ENCODE data around the gene ESPN. TPM values are rescaled to one million over a fixed set of nuclear protein-coding genes. Genes with fewer than 3 reads are reported as not detected.

ESPN gene
- total and polyA plus RNA-seq, 4 donors, result 0.66 to 7.4 (median 3.3) TPM

GRCh38 chr1:6507461-6507911, 82.9 kb downstream of the ESPN start:
- no peaks in the 10 kb centered on the region for H3K9me3 ChIP-seq (ENCODE audit: control insufficient read depth, insufficient read depth, low read length)
- 62% methylated on average over 12 of the region's 12 CpGs for WGBS (ENCODE audit: insufficient coverage)
- no peak overlapping the region for H3K4me3 ChIP-seq (ENCODE audit: low read depth, low read length)
- H3K27ac ChIP-seq (ENCODE audit: low read depth, low read length), result no peak overlapping the region
- peak in 2 of 6 donors; percentile 43 to 75 for DNase-seq (ENCODE audit: low read depth in 4 of 6, low spot score in 6 of 6)
- no peaks in the 10 kb centered on the region for H3K27me3 ChIP-seq (ENCODE audit: control insufficient read depth, insufficient read depth, low read length)
- peaks cover 86% of the 10 kb centered on the region for H3K4me1 ChIP-seq (ENCODE audit: control insufficient read depth, insufficient read depth, low read length)
- H3K36me3 ChIP-seq (ENCODE audit: control insufficient read depth, insufficient read depth, low read length), result peaks cover 24% of the 10 kb centered on the region

DNA sequence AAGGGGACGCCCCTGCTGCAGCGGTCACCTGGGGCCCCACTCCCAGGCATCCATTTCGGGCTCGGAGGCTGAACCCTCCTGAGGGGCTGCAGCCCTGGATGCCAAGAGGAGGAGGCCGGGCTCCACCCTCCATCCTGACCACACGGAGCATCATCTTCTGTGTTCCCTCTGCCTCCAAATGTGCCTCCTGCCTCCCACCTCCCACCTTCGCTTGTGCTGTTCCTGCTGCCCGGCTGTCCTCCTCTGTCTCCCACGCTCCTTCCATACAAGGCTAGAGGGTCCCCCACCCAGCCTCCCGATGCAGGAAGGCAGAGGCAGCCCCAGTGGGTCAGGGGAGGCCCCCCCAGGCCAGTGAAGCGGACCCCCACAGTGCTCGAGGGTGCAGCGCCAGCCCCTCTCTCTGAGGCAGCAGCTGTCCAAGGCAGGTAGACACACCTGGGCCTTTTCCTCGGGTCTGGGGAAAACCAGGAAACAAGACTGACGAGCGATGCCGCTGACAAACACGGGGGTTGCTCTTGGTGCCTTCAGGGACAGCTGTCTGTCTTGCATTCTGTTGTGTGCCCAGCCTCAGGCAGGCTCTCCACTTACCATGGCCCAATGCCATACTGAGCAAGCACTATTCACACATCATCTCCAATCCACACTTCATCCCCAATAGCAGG, 83.7 kb downstream of the ESPN start:
- 70% methylated on average over 18 of the region's 18 CpGs for WGBS (ENCODE audit: insufficient coverage)
- no peaks in the 10 kb centered on the region for H3K27me3 ChIP-seq (ENCODE audit: control insufficient read depth, insufficient read depth, low read length)
- DNase-seq (ENCODE audit: low read depth in 4 of 6, low spot score in 6 of 6), result peak in 1 of 6 donors; percentile 9
- no peaks in the 10 kb centered on the region for H3K9me3 ChIP-seq (ENCODE audit: control insufficient read depth, insufficient read depth, low read length)
- H3K4me1 ChIP-seq (ENCODE audit: control insufficient read depth, insufficient read depth, low read length), result peaks cover 87% of the 10 kb centered on the region
- H3K4me3 ChIP-seq (ENCODE audit: low read depth, low read length), result no peak overlapping the region
- peaks cover 24% of the 10 kb centered on the region for H3K36me3 ChIP-seq (ENCODE audit: control insufficient read depth, insufficient read depth, low read length)
- H3K27ac ChIP-seq (ENCODE audit: low read depth, low read length), result no peak overlapping the region

DNA sequence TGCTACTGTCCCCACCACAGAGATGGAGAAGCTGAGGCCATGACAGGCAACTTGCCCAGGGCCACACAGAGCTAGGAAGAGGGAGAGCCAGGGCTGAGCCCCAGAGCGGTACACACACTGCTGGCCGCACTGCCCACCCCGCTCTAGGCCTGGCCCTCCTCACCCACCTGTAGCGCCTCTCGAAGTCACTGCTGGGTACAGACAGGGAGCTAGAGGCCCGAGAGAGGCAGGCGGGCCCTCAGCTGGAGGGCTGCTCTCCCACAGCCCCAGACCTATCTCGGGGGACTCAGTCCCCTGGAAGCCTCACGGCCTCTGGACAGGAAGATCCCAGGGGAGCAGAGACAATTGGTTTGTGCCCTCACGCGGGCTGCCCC, 84.2 kb downstream of the ESPN start:
- DNase-seq (ENCODE audit: low read depth in 4 of 6, low spot score in 6 of 6), result no peak
- 87% methylated on average over 11 of the region's 11 CpGs for WGBS (ENCODE audit: insufficient coverage)
- no peak overlapping the region for H3K4me3 ChIP-seq (ENCODE audit: low read depth, low read length)
- H3K27me3 ChIP-seq (ENCODE audit: control insufficient read depth, insufficient read depth, low read length), result no peaks in the 10 kb centered on the region
- peaks cover 92% of the 10 kb centered on the region for H3K4me1 ChIP-seq (ENCODE audit: control insufficient read depth, insufficient read depth, low read length)
- peaks cover 24% of the 10 kb centered on the region for H3K36me3 ChIP-seq (ENCODE audit: control insufficient read depth, insufficient read depth, low read length)
- H3K27ac ChIP-seq (ENCODE audit: low read depth, low read length), result no peak overlapping the region
- H3K9me3 ChIP-seq (ENCODE audit: control insufficient read depth, insufficient read depth, low read length), result no peaks in the 10 kb centered on the region

GRCh38 chr1:6509220-6509918, 84.8 kb downstream of the ESPN start:
- no peaks in the 10 kb centered on the region for H3K9me3 ChIP-seq (ENCODE audit: control insufficient read depth, insufficient read depth, low read length)

DNA sequence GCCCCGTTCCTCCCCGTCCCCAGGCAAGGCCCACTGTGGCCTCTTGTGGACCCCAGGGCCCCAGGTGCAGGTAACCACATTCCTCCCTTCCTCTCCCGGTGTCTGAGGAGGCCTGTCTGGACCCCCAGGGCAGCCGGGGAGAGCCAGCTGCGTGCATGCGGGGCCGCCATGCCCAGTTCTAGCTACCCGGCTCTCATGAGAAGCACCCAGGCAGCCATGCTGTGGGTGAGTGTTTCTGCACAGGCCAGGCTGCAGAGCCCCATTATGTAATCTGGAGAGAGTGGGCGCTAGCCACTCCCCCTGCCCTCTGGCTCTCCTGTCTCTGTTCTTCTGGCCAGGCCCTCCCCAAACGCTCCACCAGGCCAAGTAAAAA, 85.3 kb downstream of the ESPN start:
- 70% methylated on average over 5 of the region's 10 CpGs for WGBS (ENCODE audit: insufficient coverage)
- DNase-seq (ENCODE audit: low read depth in 4 of 6, low spot score in 6 of 6), result no peak
- Histone ChIP-seq H3K27ac (ENCODE audit: low read depth, low read length) (no peak overlapping the region), H3K27me3 (ENCODE audit: control insufficient read depth, insufficient read depth, low read length) (no peaks in the 10 kb centered on the region), H3K36me3 (ENCODE audit: control insufficient read depth, insufficient read depth, low read length) (peaks cover 23% of the 10 kb centered on the region), H3K4me3 (ENCODE audit: low read depth, low read length) (no peak overlapping the region), H3K9me3 (ENCODE audit: control insufficient read depth, insufficient read depth, low read length) (no peaks in the 10 kb centered on the region), H3K4me1 (ENCODE audit: control insufficient read depth, insufficient read depth, low read length) (peaks cover 92% of the 10 kb centered on the region)

More at GRCh38 chr1:6509220-6509918, 84.8 kb downstream of the ESPN start:
- H3K27ac ChIP-seq (ENCODE audit: low read depth, low read length), result no peak overlapping the region
- H3K4me3 ChIP-seq (ENCODE audit: low read depth, low read length), result no peak overlapping the region
- peaks cover 96% of the 10 kb centered on the region for H3K4me1 ChIP-seq (ENCODE audit: control insufficient read depth, insufficient read depth, low read length)
- peaks cover 24% of the 10 kb centered on the region for H3K36me3 ChIP-seq (ENCODE audit: control insufficient read depth, insufficient read depth, low read length)
- DNase-seq (ENCODE audit: low read depth in 4 of 6, low spot score in 6 of 6), result peak in 1 of 6 donors; percentile 27
- H3K27me3 ChIP-seq (ENCODE audit: control insufficient read depth, insufficient read depth, low read length), result no peaks in the 10 kb centered on the region
- WGBS (ENCODE audit: insufficient coverage), result 64% methylated on average over 13 of the region's 20 CpGs

- WGBS (ENCODE audit: insufficient coverage), result 100% methylated on average over 2 of the region's 6 CpGs
- H3K36me3 ChIP-seq (ENCODE audit: control insufficient read depth, insufficient read depth, low read length), result peaks cover 20% of the 10 kb centered on the region
- no peak overlapping the region for H3K27ac ChIP-seq (ENCODE audit: low read depth, low read length)
- DNase-seq (ENCODE audit: low read depth in 4 of 6, low spot score in 6 of 6), result no peak
- H3K27me3 ChIP-seq (ENCODE audit: control insufficient read depth, insufficient read depth, low read length), result no peaks in the 10 kb centered on the region
- H3K4me3 ChIP-seq (ENCODE audit: low read depth, low read length), result no peak overlapping the region
- H3K9me3 ChIP-seq (ENCODE audit: control insufficient read depth, insufficient read depth, low read length), result no peaks in the 10 kb centered on the region
- H3K4me1 ChIP-seq (ENCODE audit: control insufficient read depth, insufficient read depth, low read length), result peaks cover 86% of the 10 kb centered on the region
Observed at GRCh38 chr1:6510493-6510892, 85.9 kb downstream of the ESPN start.

Small RNA genes lying within 50 kb of the gene (small RNA-seq; reads per million reads assigned to genes)
- not detected for gene MIR4252 (ENCODE audit: low replicate concordance)

Other genes with a start within 250 kb of the ESPN start
- gene CHD5, start 244.5 kb upstream of the ESPN start, total RNA-seq, result 10 to 100 TPM in 1 of 2 donors, 1 to 10 TPM in 1; 9.9 to 22.0 TPM
- gene CHD5, start 244.5 kb upstream of the ESPN start, polyA plus RNA-seq (ENCODE audit: insufficient read length in 2 of 2), result 10 to 100 TPM; 46.9 to 51.1 TPM
- gene RPL22, start 225.2 kb upstream of the ESPN start, total RNA-seq, result 100 to 1,000 TPM; 171 to 312 TPM
- 100 to 1,000 TPM; 322 to 337 TPM for gene RPL22, start 225.2 kb upstream of the ESPN start, polyA plus RNA-seq (ENCODE audit: insufficient read length in 2 of 2)
- gene RNF207, start 218.7 kb upstream of the ESPN start, total RNA-seq, result 10 to 100 TPM; 12.4 to 13.4 TPM
- gene RNF207, start 218.7 kb upstream of the ESPN start, polyA plus RNA-seq (ENCODE audit: insufficient read length in 2 of 2), result 10 to 100 TPM; 11.4 to 32.2 TPM
- gene ICMT, start 188.8 kb upstream of the ESPN start, total RNA-seq, result 10 to 100 TPM; 48.8 to 55.7 TPM
- 10 to 100 TPM; 40.6 to 41.1 TPM for gene ICMT, start 188.8 kb upstream of the ESPN start, polyA plus RNA-seq (ENCODE audit: insufficient read length in 2 of 2)
- not detected for gene HES3, start 180.6 kb upstream of the ESPN start, total RNA-seq
- 1 to 10 TPM; 1.8 to 3.2 TPM for gene HES3, start 180.6 kb upstream of the ESPN start, polyA plus RNA-seq (ENCODE audit: insufficient read length in 2 of 2)
- gene GPR153, start 163.7 kb upstream of the ESPN start, total RNA-seq, result 10 to 100 TPM in 1 of 2 donors, 1 to 10 TPM in 1; 9.3 to 12.8 TPM
- gene GPR153, start 163.7 kb upstream of the ESPN start, polyA plus RNA-seq (ENCODE audit: insufficient read length in 2 of 2), result 10 to 100 TPM; 42.4 to 49.5 TPM
- gene ACOT7, start 31.0 kb upstream of the ESPN start, total RNA-seq, result 10 to 100 TPM; 31.8 to 60.2 TPM
- gene ACOT7, start 31.0 kb upstream of the ESPN start, polyA plus RNA-seq (ENCODE audit: insufficient read length in 2 of 2), result 100 to 1,000 TPM; 195 to 198 TPM
- gene HES2, start 4.9 kb upstream of the ESPN start, total RNA-seq, result under 1 TPM in 1 of 2 donors, not detected in 1; 0.72 TPM
- under 1 TPM; 0.19 to 0.38 TPM for gene HES2, start 4.9 kb upstream of the ESPN start, polyA plus RNA-seq (ENCODE audit: insufficient read length in 2 of 2)
- gene TNFRSF25, start 41.4 kb downstream of the ESPN start, total RNA-seq, result 10 to 100 TPM in 1 of 2 donors, 1 to 10 TPM in 1; 9.5 to 16.6 TPM
- gene TNFRSF25, start 41.4 kb downstream of the ESPN start, polyA plus RNA-seq (ENCODE audit: insufficient read length in 2 of 2), result 10 to 100 TPM; 26.1 to 37.5 TPM
- 10 to 100 TPM; 12.9 to 19.6 TPM for gene PLEKHG5, start 66.9 kb downstream of the ESPN start, total RNA-seq
- gene PLEKHG5, start 66.9 kb downstream of the ESPN start, polyA plus RNA-seq (ENCODE audit: insufficient read length in 2 of 2), result 10 to 100 TPM; 25.9 to 32.9 TPM
- gene NOL9, start 129.7 kb downstream of the ESPN start, total RNA-seq, result 10 to 100 TPM; 22.1 to 25.3 TPM
- 10 to 100 TPM; 13.2 to 26.2 TPM for gene NOL9, start 129.7 kb downstream of the ESPN start, polyA plus RNA-seq (ENCODE audit: insufficient read length in 2 of 2)
- under 1 TPM in 1 of 2 donors, not detected in 1; 0.40 TPM for gene TAS1R1, start 130.5 kb downstream of the ESPN start, total RNA-seq
- under 1 TPM; 0.24 to 0.47 TPM for gene TAS1R1, start 130.5 kb downstream of the ESPN start, polyA plus RNA-seq (ENCODE audit: insufficient read length in 2 of 2)
- 10 to 100 TPM in 1 of 2 donors, 1 to 10 TPM in 1; 9.1 to 39.7 TPM for gene ZBTB48, start 155.2 kb downstream of the ESPN start, total RNA-seq
- 10 to 100 TPM; 32.6 to 32.8 TPM for gene ZBTB48, start 155.2 kb downstream of the ESPN start, polyA plus RNA-seq (ENCODE audit: insufficient read length in 2 of 2)
- gene KLHL21, start 178.1 kb downstream of the ESPN start, total RNA-seq, result 10 to 100 TPM; 17.0 to 18.3 TPM
- 10 to 100 TPM; 25.1 to 28.9 TPM for gene KLHL21, start 178.1 kb downstream of the ESPN start, polyA plus RNA-seq (ENCODE audit: insufficient read length in 2 of 2)
- gene PHF13, start 189.0 kb downstream of the ESPN start, total RNA-seq, result 10 to 100 TPM; 13.3 to 13.9 TPM
- 10 to 100 TPM; 21.5 to 22.7 TPM for gene PHF13, start 189.0 kb downstream of the ESPN start, polyA plus RNA-seq (ENCODE audit: insufficient read length in 2 of 2)
- gene THAP3, start 200.1 kb downstream of the ESPN start, total RNA-seq, result 10 to 100 TPM; 17.4 to 27.6 TPM
- gene THAP3, start 200.1 kb downstream of the ESPN start, polyA plus RNA-seq (ENCODE audit: insufficient read length in 2 of 2), result 10 to 100 TPM; 30.6 to 31.8 TPM

Data from spinal cord (tissue), 10 donors.